HepG2 (cell line): ENCODE data around the gene NUDT13. TPM values are rescaled to one million over a fixed set of nuclear protein-coding genes. Genes with fewer than 3 reads are reported as not detected.

Source experiments
- ATM ChIP-seq: fragments of 450-650 bp; IDR thresholded peaks from 2 replicates; pipeline ENCODE4 v1.7.1; 2017; ENCODE audit warnings: mild to moderate bottlenecking, borderline replicate concordance
- CREB1 ChIP-seq, 2 experiments: fragments of 450-650 bp in 1 of 2; IDR thresholded peaks; 2 replicates each; pipeline ENCODE4 v1.6.1; 2016 to 2017; ENCODE audit warnings: control low read depth in 1 of 2, mild to moderate bottlenecking in 1 of 2, missing compliant biosample characterization in 1 of 2, missing genetic modification characterization in 1 of 2
- E2F5 ChIP-seq: sonication (generic); formaldehyde crosslinking; conservative IDR thresholded peaks from 2 replicates; pipeline ENCODE4 v1.4.0; 2020; ENCODE audit warnings: missing genetic modification reagents
- HOXA9 ChIP-seq: sonication (generic); formaldehyde crosslinking; IDR thresholded peaks from 2 replicates; pipeline ENCODE4 v1.8.1; 2022; ENCODE audit warnings: missing genetic modification reagents, mild to moderate bottlenecking, moderate library complexity, borderline replicate concordance
- KAT8 ChIP-seq: IDR thresholded peaks from 2 replicates; pipeline ENCODE4 v1.6.1; 2016; ENCODE audit warnings: missing genetic modification reagents, missing compliant biosample characterization
- KLF12 ChIP-seq: sonication (generic); formaldehyde crosslinking; IDR thresholded peaks from 2 replicates; pipeline ENCODE4 v1.4.0; 2020; ENCODE audit warnings: missing genetic modification reagents, borderline replicate concordance
- NR2F2 ChIP-seq: IDR thresholded peaks from 2 replicates; pipeline ENCODE4 v1.6.1; 2012; ENCODE audit warnings: low read depth, inconsistent platforms, borderline replicate concordance
- PRDM10 ChIP-seq: sonication (generic); formaldehyde crosslinking; IDR thresholded peaks from 2 replicates; pipeline ENCODE4 v1.4.0; 2020; ENCODE audit warnings: low read depth, missing genetic modification reagents
- REST ChIP-seq, 2 experiments: IDR thresholded peaks; 2 replicates each; pipeline ENCODE4 v1.6.1; 2011 to 2012; ENCODE audit warnings: low read length in 2 of 2, borderline replicate concordance in 1 of 2, low read depth in 1 of 2, mild to moderate bottlenecking in 1 of 2, moderate library complexity in 1 of 2
- RFXAP ChIP-seq: sonication (generic); formaldehyde crosslinking; IDR thresholded peaks from 2 replicates; pipeline ENCODE4 v1.4.0; 2020; ENCODE audit warnings: missing genetic modification reagents, borderline replicate concordance
- SPEN ChIP-seq: sonication (generic); formaldehyde crosslinking; IDR thresholded peaks from 2 replicates; pipeline ENCODE4 v1.5.1; 2020; ENCODE audit warnings: low read depth, mild to moderate bottlenecking, missing genetic modification reagents
- ZMAT5 ChIP-seq: sonication (generic); formaldehyde crosslinking; IDR thresholded peaks from 2 replicates; pipeline ENCODE4 v1.5.0; 2020; ENCODE audit warnings: mild to moderate bottlenecking, low read depth, missing genetic modification reagents, borderline replicate concordance
- ZNF101 ChIP-seq: sonication (generic); formaldehyde crosslinking; IDR thresholded peaks from 2 replicates; pipeline ENCODE4 v1.4.0; 2020; ENCODE audit warnings: mild to moderate bottlenecking, low read depth, missing genetic modification reagents, borderline replicate concordance
- ZNF256 ChIP-seq: sonication (generic); formaldehyde crosslinking; conservative IDR thresholded peaks from 2 replicates; pipeline ENCODE4 v1.4.0; 2020; ENCODE audit warnings: missing genetic modification reagents
- ZNF292 ChIP-seq: sonication (generic); formaldehyde crosslinking; IDR thresholded peaks from 2 replicates; pipeline ENCODE4 v1.8.1; 2022; ENCODE audit warnings: mild to moderate bottlenecking, low read depth, missing genetic modification reagents, borderline replicate concordance
- ZNF33A ChIP-seq: sonication (generic); formaldehyde crosslinking; IDR thresholded peaks from 2 replicates; pipeline ENCODE4 v1.5.1; 2020; ENCODE audit warnings: missing genetic modification reagents, mild to moderate bottlenecking, moderate library complexity, borderline replicate concordance
- ZNF44 ChIP-seq: sonication (generic); formaldehyde crosslinking; IDR thresholded peaks from 2 replicates; pipeline ENCODE4 v1.5.1; 2020; ENCODE audit warnings: mild to moderate bottlenecking, missing genetic modification reagents
- ZNF703 ChIP-seq: sonication (generic); formaldehyde crosslinking; IDR thresholded peaks from 2 replicates; pipeline ENCODE4 v1.5.1; 2020; ENCODE audit warnings: missing genetic modification reagents, mild to moderate bottlenecking, moderate library complexity, borderline replicate concordance
- ZSCAN30 ChIP-seq: sonication (generic); formaldehyde crosslinking; IDR thresholded peaks from 2 replicates; pipeline ENCODE4 v1.5.0; 2020; ENCODE audit warnings: mild to moderate bottlenecking, missing genetic modification reagents
- polyA plus RNA-seq, 8 experiments: library from polyadenylated mRNA; depleted of rRNA in 3 of 8; stranded (reverse) in 7 of 8; unstranded in 1 of 8; fragments of >200 nt; fragmentation: Illumina TruSeq in 4 of 8; extraction: Trizol in 4 of 8; gene quantifications; 2 replicates each; pipeline versions ENCODE4 v1.2.1 to v1.2.3, GENCODE V29; 2011 to 2016; ENCODE audit warnings: low read depth in 4 of 8, missing spikeins in 1 of 8, mixed read lengths in 1 of 8; ENCODE audit not compliant: insufficient read depth in 1 of 8
- total RNA-seq, 5 experiments: library from RNA; depleted of rRNA; stranded (reverse); fragments of >200 nt; fragmentation: Illumina TruSeq; extraction: Trizol; gene quantifications; 2 replicates each; pipeline ENCODE4 v1.2.3, GENCODE V29; 2016; ENCODE audit warnings: low read depth in 1 of 5

NUDT13 gene
- total and polyA plus RNA-seq, 2 of the 13 experiments (the other 11 are each of a cell fraction or from before 2014, with no cell fraction given): 4.2 to 6.5 TPM

- TF ChIP-seq PRDM10 (peak; percentile 53; the same call in 1 of the 2 replicates), NR2F2 (no peak; the same call in 1 of the 2 replicates), ZNF256 (CRISPR knock-in tag) (peak; percentile 33; the same call in 1 of the 2 replicates), E2F5 (0 out of 2 replicates have a peak, but pooled peaks have one; percentile 64), ZNF44 (CRISPR knock-in tag) (no peak; the same call in 1 of the 2 replicates), ATM (no peak), CREB1 (IDR thresholded peaks at IDR 0.05) (peak; percentile 2; the same call in 1 of the 2 replicates), CREB1 (CRISPR knock-in tag; IDR thresholded peaks at IDR 0.05) (peak; percentile 54), ZNF101 (CRISPR knock-in tag) (no peak), ZSCAN30 (no peak; the same call in 1 of the 2 replicates), ZNF703 (no peak), ZNF292 (CRISPR knock-in tag) (no peak; the same call in 1 of the 2 replicates), KLF12 (CRISPR knock-in tag) (peak; percentile 79; the same call in 1 of the 2 replicates), ZNF33A (CRISPR knock-in tag) (no peak), REST (IDR thresholded peaks at IDR 0.05; ENCODE audit: borderline replicate concordance in 1 of 2, low read depth in 1 of 2, low read length in 2 of 2) (peak in 1 of 2 experiments; percentile 81; a peak in 2 of 4 replicates), RFXAP (CRISPR knock-in tag) (peak; percentile 86), KAT8 (CRISPR knock-in tag) (peak; percentile 83), SPEN (CRISPR knock-in tag) (peak; percentile 89), HOXA9 (peak; percentile 61; the same call in 1 of the 2 replicates), ZMAT5 (CRISPR knock-in tag) (no peak)
Measured at GRCh38 chr10:73096449-73097304, 13.6 kb upstream of the NUDT13 start, which contains the start of gene P4HA1 (continued).
